Activated naive CD8-positive, alpha-beta T cell (primary cell): ENCODE results near the gene PNMA6E.
"Not testable (repeated sequence)": the region's sequence is repeated elsewhere in the genome, so short reads cannot be mapped to it uniquely, and the experiment has no call there.

Experiments used
- H3K27ac Mint-ChIP-seq: one replicate; pipeline ENCODE4 v1.8.0; 2021; ENCODE audit warnings: mixed read lengths
- H3K27me3 Mint-ChIP-seq: one replicate; pipeline ENCODE4 v1.8.0; 2021; ENCODE audit warnings: mixed read lengths
- H3K36me3 Mint-ChIP-seq: one replicate; pipeline ENCODE4 v1.8.0; 2021; ENCODE audit warnings: mixed read lengths
- H3K4me1 Mint-ChIP-seq: one replicate; pipeline ENCODE4 v1.8.0; 2021; ENCODE audit warnings: low read depth, mixed read lengths
- H3K4me3 Mint-ChIP-seq: one replicate; pipeline ENCODE4 v1.8.0; 2021; ENCODE audit warnings: mild to moderate bottlenecking, mixed read lengths
- H3K9me3 Mint-ChIP-seq: one replicate; pipeline ENCODE4 v1.8.0; 2021; ENCODE audit warnings: low read depth, mixed read lengths

PNMA6E gene

DNA sequence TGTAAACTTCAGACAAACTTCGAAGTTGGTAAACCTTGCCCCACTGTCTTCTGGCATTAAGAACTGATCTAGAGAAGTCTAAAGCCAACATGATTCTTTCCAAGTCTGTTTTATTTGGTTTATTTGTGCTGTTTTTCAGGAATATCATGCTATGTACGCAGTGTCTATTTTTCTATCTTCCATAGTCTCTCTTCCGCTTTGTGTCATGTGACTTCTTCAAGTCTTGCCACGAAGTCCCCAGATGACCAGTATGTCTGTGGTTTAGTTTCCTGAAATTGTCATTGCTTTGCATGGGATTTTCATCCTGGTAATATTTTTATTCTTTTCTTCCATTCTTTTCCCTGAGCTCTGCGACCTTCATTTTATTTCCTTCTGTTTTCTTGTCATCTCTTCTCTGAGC lies 15.1 kb downstream of the PNMA6E start:
- Mint-ChIP-seq H3K4me3 (no peak overlapping the region), H3K27me3 (no peaks in the 10 kb centered on the region), H3K36me3 (no peaks in the 10 kb centered on the region), H3K9me3 (no peaks in the 10 kb centered on the region), H3K27ac (no peak overlapping the region), H3K4me1 (no peaks in the 10 kb centered on the region)

DNA sequence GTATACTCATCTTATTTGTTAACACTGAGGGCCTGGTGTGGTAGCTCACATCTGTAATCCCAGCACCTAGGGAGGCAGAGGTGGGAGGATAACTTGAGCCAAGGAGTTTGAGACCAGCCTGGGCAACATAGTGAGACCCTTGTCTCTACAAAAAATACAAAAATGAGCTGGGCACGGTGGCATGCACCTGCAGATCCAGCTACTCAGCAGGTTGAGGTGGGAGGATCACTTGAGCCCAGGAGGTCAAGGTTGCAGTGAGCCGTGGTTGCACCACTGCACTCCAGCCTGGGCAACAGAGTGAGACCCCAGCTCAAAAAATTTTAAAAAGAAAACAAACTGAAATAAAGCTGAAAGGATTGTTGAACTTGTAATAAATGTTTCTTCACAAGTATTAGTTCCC lies 16.2 kb downstream of the PNMA6E start:
- not testable (repeated sequence) for H3K4me3 Mint-ChIP-seq, H3K36me3 Mint-ChIP-seq, H3K4me1 Mint-ChIP-seq, H3K27me3 Mint-ChIP-seq, H3K27ac Mint-ChIP-seq, H3K9me3 Mint-ChIP-seq

DNA sequence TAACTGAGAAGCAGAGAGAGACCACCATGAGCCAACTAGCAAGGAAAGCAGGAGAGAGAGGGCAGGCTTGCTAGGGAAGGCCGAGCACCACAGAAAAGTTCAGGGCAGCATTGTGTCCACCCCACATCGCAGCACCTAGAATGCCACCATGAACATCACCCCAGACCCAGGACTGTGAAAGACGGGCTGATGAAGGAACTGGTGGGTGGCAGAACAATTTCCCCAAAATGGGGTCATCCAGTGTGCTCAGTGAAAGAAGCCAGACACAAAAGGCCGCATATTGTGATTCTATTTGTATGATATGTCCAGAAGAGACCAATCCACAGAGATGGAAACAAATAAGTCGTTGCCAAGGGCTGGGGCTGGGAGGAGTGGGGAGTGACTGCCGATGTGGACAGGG lies 16.8 kb downstream of the PNMA6E start:
- Mint-ChIP-seq H3K4me3 (no peak overlapping the region), H3K36me3 (no peaks in the 10 kb centered on the region), H3K4me1 (no peaks in the 10 kb centered on the region), H3K9me3 (no peaks in the 10 kb centered on the region), H3K27ac (no peak overlapping the region), H3K27me3 (no peaks in the 10 kb centered on the region)

DNA sequence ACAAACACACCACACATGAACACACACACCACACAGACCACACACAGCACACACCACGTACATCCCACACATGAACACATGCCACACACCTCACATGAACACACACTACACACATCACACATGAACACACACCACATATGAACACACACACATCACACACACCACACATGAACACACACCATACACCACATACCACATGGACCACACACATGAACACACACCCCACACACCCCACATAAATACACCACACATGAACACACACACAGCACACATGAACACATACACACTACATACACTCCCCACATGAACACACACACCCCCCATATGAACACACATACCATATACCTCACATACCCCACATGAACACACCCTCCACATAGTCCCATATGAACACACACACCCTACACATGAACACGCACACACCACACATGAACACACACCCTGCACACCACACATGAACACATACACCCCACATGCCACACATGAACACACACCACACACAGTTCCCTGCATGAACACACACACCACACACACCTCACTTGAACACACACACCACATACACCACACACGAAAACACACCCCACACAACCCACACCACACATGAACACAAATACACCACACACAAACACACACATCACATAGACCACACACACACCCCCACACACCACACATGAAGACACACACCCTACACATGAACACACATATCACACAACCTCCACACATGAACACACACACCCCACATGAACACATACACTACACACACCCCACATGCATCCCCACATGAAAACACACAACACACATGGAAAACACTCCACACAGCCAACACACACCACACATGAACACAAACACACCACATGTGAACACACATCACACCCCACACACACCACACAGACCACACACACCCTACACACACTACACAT lies 18.3 kb downstream of the PNMA6E start:
- Mint-ChIP-seq H3K9me3 (no peaks in the 10 kb centered on the region), H3K4me3 (no peak overlapping the region), H3K4me1 (no peaks in the 10 kb centered on the region), H3K36me3 (no peaks in the 10 kb centered on the region), H3K27ac (no peak overlapping the region), H3K27me3 (no peaks in the 10 kb centered on the region)

DNA sequence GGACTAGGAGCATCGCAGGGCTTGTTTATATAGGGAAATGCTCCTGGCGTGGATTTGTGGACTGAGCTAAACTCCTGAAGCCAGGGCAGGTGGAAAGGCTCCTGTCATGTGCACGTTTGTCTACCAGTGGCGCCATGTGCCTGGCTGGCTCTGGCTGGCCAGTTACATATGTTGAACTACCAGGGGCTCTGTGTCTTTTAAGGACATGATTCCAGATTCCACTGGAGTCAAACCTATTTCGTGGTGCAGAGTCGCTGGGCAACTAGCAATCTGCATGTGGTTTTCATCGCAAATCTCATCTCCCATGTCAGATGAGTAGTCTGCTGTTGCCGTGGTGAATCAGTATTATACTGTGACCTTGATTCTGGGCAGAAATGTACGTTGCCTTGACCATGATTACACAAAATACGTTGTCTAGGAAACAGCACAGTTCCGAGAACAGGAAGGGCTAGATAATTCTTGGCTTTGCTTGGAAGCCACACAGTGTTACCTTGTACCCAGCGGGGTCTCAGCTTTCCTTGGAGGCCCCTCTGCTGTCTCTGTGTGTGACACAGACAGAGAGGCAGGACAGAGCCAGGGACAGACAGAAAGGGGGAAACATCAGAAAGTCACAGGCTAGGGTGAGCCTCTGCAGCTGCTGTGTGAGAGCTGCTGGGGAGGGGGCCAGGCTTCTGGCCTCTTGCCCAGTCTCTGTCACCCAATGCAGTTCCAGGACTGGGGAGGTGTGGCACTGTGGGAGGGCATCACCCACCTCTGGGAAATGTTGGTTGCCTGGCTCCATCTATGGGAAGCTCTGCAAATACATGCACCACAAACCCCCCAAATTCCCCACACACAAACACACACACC lies 19.2 kb downstream of the PNMA6E start:
- H3K9me3 Mint-ChIP-seq: no peaks in the 10 kb centered on the region
- no peaks in the 10 kb centered on the region for H3K27me3 Mint-ChIP-seq
- no peaks in the 10 kb centered on the region for H3K4me1 Mint-ChIP-seq
- no peak overlapping the region for H3K4me3 Mint-ChIP-seq
- H3K27ac Mint-ChIP-seq: no peak overlapping the region
- no peaks in the 10 kb centered on the region for H3K36me3 Mint-ChIP-seq

DNA sequence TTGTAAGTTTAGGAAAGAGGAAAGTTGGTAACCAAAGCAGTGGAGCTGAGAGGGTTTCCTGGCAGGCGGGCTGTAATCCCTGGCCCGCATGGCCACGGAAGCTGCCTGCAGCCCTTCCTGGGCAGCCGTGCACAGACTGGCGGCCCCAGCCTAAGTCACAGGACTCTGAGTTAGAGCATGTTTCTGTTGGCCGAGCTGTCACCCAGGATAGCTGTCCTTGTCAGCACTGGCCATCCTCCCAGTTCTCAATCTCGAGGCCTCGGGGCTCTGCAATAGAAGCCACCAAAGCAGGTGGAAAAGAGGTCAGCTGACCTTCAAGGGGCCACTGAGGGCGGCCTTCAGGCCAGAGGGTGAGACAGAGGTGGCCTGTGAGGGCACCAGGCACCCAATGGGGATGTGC lies 20.5 kb downstream of the PNMA6E start:
- no peaks in the 10 kb centered on the region for H3K9me3 Mint-ChIP-seq
- no peaks in the 10 kb centered on the region for H3K36me3 Mint-ChIP-seq
- H3K4me3 Mint-ChIP-seq: no peak overlapping the region
- H3K27me3 Mint-ChIP-seq: no peaks in the 10 kb centered on the region
- H3K27ac Mint-ChIP-seq: no peak overlapping the region
- H3K4me1 Mint-ChIP-seq: no peaks in the 10 kb centered on the region

DNA sequence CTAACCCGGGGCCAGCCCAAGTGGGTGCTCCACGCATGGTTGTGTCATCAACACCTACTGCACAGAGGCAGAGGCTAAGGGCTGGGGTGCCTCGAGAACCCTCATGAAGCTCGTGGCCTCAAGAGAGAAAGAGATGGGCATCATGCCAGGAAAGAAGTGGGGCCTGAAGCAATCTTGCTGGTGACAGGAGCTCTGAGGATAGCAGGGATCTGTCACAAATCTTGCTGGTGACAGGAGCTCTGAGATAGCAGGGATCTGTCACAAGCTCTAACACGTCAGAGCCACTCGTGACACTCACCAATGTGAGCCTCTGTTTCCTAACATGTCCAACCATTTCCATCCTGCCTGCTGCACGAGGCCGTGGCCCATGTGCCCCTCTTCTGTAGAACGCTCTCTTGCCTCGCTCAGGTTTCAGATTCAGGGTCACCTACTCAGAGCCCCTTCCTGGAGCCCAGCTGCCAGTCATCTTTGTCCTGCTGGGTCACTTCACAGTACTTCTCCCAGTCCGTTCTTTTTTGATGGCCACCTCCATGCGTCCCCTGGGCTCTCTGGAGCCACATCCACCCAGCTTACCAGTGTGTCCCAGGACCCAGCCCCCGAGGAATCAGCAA lies 21.1 kb downstream of the PNMA6E start:
- Mint-ChIP-seq H3K27ac (no peak overlapping the region), H3K4me1 (no peaks in the 10 kb centered on the region), H3K4me3 (no peak overlapping the region), H3K36me3 (no peaks in the 10 kb centered on the region), H3K9me3 (no peaks in the 10 kb centered on the region), H3K27me3 (no peaks in the 10 kb centered on the region)

DNA sequence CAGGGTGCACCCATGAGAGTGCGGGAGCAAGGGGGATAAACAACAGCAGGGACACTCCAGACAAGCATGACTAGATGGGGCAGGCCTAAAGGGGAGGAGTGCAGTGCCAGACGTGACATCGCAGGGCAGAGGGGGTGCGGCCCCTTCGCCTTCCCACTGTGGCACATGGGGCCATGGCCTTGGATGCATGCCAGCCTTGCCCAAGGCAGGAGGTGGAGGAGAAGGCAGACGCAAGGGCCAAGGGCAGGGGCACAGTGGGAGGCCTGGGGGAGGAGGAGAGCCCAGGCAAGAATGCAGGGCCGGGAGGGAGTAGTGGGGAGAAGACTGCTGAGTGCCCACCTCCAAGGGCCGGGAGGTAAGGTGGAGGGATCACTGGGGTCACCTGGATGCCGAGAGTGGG lies 21.6 kb downstream of the PNMA6E start:
- Mint-ChIP-seq H3K9me3 (no peaks in the 10 kb centered on the region), H3K27ac (no peak overlapping the region), H3K27me3 (no peaks in the 10 kb centered on the region), H3K36me3 (no peaks in the 10 kb centered on the region), H3K4me3 (no peak overlapping the region), H3K4me1 (no peaks in the 10 kb centered on the region)

DNA sequence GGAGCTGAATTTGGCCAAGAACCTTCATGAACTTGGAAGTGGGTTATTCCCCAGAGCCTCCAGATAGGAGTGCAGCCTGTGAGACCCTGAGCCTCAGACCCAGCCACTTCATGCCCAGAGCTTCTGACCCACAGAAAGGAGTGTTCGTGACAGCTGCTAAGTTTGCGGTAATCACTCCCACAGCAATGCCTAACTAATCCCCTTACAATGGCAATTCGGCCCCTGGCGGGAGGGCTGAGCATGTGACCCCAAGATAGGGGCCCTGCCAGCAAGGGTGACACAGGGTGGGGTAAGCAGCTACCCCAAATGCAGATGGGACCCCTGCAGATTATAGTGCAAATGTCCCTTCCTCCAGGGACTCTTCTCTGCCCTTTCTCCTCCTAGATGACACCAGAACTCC lies 22.5 kb downstream of the PNMA6E start:
- Mint-ChIP-seq H3K27ac (no peak overlapping the region), H3K9me3 (no peaks in the 10 kb centered on the region), H3K4me1 (no peaks in the 10 kb centered on the region), H3K4me3 (no peak overlapping the region), H3K36me3 (no peaks in the 10 kb centered on the region), H3K27me3 (no peaks in the 10 kb centered on the region)

DNA sequence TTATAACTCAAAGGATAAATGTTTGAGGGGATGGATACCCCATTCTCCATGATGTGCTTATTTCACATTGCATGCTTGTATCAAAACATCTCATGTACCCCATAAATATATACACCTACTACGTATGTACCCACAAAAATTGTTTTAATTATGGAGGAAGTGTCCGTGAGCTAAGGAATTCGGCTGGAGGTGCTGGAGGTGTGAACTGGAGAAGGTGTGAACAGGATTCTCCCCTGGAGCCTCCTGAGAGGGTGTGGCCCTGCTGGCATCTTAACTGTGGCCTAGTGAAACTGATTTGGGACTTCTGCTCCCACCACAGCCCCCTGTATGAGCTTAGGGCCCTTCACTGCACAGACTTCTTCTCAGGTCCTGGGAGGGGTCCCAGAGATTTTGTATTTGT lies 23.4 kb downstream of the PNMA6E start:
- H3K27me3 Mint-ChIP-seq: no peaks in the 10 kb centered on the region
- H3K4me3 Mint-ChIP-seq: no peak overlapping the region
- no peaks in the 10 kb centered on the region for H3K9me3 Mint-ChIP-seq
- H3K27ac Mint-ChIP-seq: no peak overlapping the region
- no peaks in the 10 kb centered on the region for H3K36me3 Mint-ChIP-seq
- no peaks in the 10 kb centered on the region for H3K4me1 Mint-ChIP-seq

DNA sequence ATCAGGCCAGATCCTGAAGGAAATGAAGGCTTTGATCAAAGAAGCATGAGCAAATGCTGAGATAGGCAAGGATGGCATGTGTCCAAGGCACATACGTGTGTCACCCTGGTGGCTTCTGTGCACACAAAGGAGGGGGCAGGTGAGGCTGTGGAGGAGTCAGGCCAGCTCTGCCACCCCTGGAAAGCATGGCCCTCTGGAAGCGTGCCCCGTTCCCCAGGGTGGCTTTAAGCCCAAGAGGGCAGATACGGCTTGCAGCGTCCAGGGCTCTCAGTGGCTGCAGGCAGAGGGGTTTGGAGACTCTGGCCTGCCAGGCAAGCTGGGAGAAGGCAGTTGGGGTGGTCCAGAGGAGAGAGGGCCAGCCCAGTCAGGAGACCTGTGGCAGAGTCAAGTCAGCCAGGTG lies 25.6 kb downstream of the PNMA6E start:
- Mint-ChIP-seq H3K27ac (no peak overlapping the region), H3K9me3 (no peaks in the 10 kb centered on the region), H3K4me3 (no peak overlapping the region), H3K36me3 (peaks cover 1% of the 10 kb centered on the region), H3K27me3 (no peaks in the 10 kb centered on the region), H3K4me1 (no peaks in the 10 kb centered on the region)

DNA sequence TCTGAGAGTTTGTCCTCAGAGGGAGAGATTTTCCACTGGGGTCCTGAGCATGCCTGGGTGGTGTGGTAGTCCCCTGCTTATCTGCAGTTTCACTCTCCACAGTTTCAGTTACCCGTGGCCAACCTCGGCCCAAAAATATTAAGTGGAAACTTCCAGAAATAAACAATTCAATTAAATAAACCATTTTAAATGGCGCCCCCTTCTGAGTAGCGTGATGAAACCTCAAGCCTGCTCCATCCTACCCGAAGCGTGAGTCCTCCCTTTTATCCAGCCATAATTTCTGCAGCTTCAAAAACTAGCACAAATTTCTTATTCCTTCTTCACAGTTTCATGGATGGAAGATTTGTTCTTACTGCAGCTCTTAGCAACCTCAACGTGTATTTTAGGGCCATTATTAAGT lies 26.7 kb downstream of the PNMA6E start:
- H3K27me3 Mint-ChIP-seq: no peaks in the 10 kb centered on the region
- no peaks in the 10 kb centered on the region for H3K9me3 Mint-ChIP-seq
- no peaks in the 10 kb centered on the region for H3K4me1 Mint-ChIP-seq
- no peak overlapping the region for H3K4me3 Mint-ChIP-seq
- no peak overlapping the region for H3K27ac Mint-ChIP-seq
- H3K36me3 Mint-ChIP-seq: peaks cover 2% of the 10 kb centered on the region

DNA sequence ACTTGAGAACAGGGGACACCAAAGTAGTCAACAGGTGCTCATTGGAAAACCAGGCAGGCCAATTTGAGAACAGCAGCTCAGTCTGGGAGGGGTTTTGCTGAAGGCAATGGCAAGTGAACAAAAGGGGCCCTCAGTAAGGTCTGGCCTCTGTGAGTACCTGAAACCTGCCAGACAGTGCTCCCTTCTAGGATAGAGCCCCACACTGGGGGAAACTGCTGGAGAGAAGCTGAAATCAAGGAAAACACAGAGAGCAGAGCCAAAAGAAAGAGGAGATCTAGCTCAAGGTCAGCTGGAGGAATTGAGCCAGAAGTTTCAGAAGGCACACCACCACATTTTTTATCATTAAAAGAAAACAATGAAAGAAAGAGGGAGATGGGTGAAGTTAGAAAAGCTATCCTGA lies 28.2 kb downstream of the PNMA6E start:
- H3K27ac Mint-ChIP-seq: no peak overlapping the region
- no peaks in the 10 kb centered on the region for H3K27me3 Mint-ChIP-seq
- H3K9me3 Mint-ChIP-seq: no peaks in the 10 kb centered on the region
- H3K36me3 Mint-ChIP-seq: peaks cover 2% of the 10 kb centered on the region
- no peaks in the 10 kb centered on the region for H3K4me1 Mint-ChIP-seq
- no peak overlapping the region for H3K4me3 Mint-ChIP-seq

DNA sequence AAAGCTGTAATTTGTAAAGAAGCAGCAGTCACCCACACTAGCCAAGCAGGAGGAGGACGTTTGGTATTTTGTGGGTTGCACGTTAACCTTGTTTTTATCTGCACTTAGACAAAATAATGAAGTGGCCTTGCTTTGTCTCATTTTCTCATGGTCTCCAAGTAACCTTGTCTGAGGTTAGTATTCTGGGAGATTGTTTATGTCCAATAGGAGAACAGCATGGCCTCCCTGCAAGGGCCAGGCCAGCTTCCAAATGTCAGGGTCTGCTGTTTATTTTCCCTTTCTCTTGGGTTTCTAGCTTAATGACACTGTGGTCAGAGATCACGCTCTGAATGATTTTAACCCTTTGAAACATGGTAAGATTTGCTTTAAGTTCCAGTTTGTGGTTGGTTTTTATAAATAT lies 29.9 kb downstream of the PNMA6E start:
- H3K27ac Mint-ChIP-seq: no peak overlapping the region
- no peak overlapping the region for H3K4me3 Mint-ChIP-seq

More for the DNA sequence above, 29.9 kb downstream of the PNMA6E start:
- Mint-ChIP-seq H3K36me3 (peaks cover 2% of the 10 kb centered on the region), H3K4me1 (no peaks in the 10 kb centered on the region), H3K27me3 (no peaks in the 10 kb centered on the region), H3K9me3 (no peaks in the 10 kb centered on the region)
